SH-SY5Y (cell line): Measurements from ENCODE around the gene ARFGAP1.

Source experiments
- GATA2 ChIP-seq: IDR thresholded peaks from 2 replicates; pipeline ENCODE4 v1.6.1; 2011; ENCODE audit warnings: mild to moderate bottlenecking, low read depth, low read length
- GATA3 ChIP-seq: IDR thresholded peaks from 2 replicates; pipeline ENCODE4 v1.6.1; 2011; ENCODE audit warnings: low read depth, mild to moderate bottlenecking, low read length, moderate library complexity

DNA sequence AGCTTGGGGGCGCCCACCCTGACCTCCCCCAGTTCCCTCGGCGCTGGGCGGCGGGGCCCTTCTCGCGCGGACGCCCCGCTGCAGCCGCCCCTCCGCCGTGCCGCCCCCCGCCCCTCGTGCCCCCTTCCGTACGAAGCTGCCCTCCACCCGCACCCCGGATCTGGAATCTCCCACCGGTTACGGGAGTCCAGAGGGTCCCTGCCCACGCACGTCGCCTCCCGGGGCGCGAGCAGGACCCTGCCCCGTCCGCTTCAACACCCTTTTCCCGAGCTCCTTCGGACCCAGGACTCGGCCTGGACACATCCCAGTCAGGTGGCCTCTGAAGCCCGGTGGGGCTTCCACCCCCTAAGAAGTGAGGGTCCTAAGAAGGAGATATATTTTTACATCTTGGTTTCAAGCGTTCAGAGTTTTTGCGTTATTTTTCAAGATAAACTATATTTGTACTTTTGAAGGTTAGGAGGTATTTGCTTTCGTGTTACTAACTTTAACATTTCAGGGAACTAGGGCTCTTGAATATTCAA is 506 bp downstream of the ARFGAP1 start:
- no peak for TF ChIP-seq GATA2
- TF ChIP-seq GATA3, result no peak
